GM12891 (cell line): ENCODE results near the gene CDS2.

ENCODE experiments used
- POLR2A ChIP-seq: IDR thresholded peaks from 2 replicates; pipeline ENCODE4 v1.6.1; 2011; ENCODE audit warnings: low read depth, low read length, control low read depth
- POLR2AphosphoS5 ChIP-seq: IDR thresholded peaks from 2 replicates; pipeline ENCODE4 v1.6.1; 2011; ENCODE audit warnings: low read depth, low read length, control low read depth
- POU2F2 ChIP-seq: IDR thresholded peaks from 2 replicates; pipeline ENCODE4 v1.6.1; 2011; ENCODE audit warnings: low read depth, mild to moderate bottlenecking, control low read depth, low read length, moderate library complexity
- SPI1 ChIP-seq: IDR thresholded peaks from 2 replicates; pipeline ENCODE4 v1.6.1; 2011; ENCODE audit warnings: low read depth, low read length, control low read depth
- TAF1 ChIP-seq: IDR thresholded peaks from 2 replicates; pipeline ENCODE4 v1.6.1; 2011; ENCODE audit warnings: low read depth, low read length, control low read depth

DNA sequence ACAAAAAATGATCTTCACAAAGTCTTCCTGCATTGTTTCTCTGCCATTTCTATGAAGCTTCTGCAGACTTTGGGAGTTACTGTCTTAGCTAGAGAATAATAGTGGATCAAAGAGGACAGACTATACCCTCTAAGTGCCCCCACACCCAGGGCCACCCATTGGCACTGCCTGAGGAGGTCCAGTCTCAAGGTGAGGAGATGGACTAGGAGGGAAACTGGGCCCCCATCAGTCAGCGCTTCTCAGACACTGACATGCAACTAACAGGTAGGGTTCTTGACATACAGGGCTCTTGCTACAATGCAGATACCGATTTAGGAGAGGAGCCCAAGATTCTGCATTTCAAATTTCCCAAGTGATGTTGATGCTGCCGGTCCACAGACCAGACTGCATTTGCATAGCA, 31.4 kb upstream of the CDS2 start:
- TF ChIP-seq TAF1 (no peak), POLR2AphosphoS5 (no peak), POLR2A (no peak), SPI1 (no peak), POU2F2 (no peak)
